ENCODE data around the gene RNF215. TPM values are rescaled to one million over a fixed set of nuclear protein-coding genes. Genes with fewer than 3 reads are reported as not detected.
A peak's percentile ranks its signal among the peaks of the same experiment; 100 is the strongest.

RNF215 gene
- total RNA-seq = 39.2 to 41.9 TPM (median 39.4 TPM) in 3 replicates

GRCh38 chr22:30386960-30387827, at the start of gene RNF215:
Gene RNF215, minus strand, starts transcription at chr22:30387411. Its CDS starts 98 bp downstream, at chr22:30387313.
- Mint-ChIP-seq H3K36me3 (no peaks in the 10 kb centered on the region), H3K27ac (peak within 1 kb of the TSS; percentile 81), H3K4me1 (peaks cover 9% of the 10 kb centered on the region), H3K4me3 (peak within 1 kb of the TSS; percentile 77), H3K27me3 (ENCODE audit: low read depth) (no peaks in the 10 kb centered on the region), H3K9me3 (peaks cover 5% of the 10 kb centered on the region)
- TF ChIP-seq CTCF (IDR thresholded peaks at IDR 0.05; ENCODE audit: unreplicated experiment) = peak; percentile 93
- DNase-seq (ENCODE audit: low spot score in 2 of 2, unreplicated experiment in 2 of 2) = peak; percentile 84 to 91

- no peak overlapping the region for H3K27ac Mint-ChIP-seq
Observed at GRCh38 chr22:30436196-30436595, 49.0 kb upstream of the RNF215 start.

GRCh38 chr22:30435674-30436126, 48.5 kb upstream of the RNF215 start:
- no peaks in the 10 kb centered on the region for H3K9me3 Mint-ChIP-seq
- no peak for TF ChIP-seq CTCF (IDR thresholded peaks at IDR 0.05; ENCODE audit: unreplicated experiment)
- no peaks in the 10 kb centered on the region for H3K4me1 Mint-ChIP-seq
- no peak overlapping the region for H3K4me3 Mint-ChIP-seq
- no peaks in the 10 kb centered on the region for H3K36me3 Mint-ChIP-seq
- H3K27me3 Mint-ChIP-seq (ENCODE audit: low read depth) = no peaks in the 10 kb centered on the region
- H3K27ac Mint-ChIP-seq = no peak overlapping the region
- DNase-seq (ENCODE audit: low spot score in 2 of 2, unreplicated experiment in 2 of 2) = no peak

More at GRCh38 chr22:30436196-30436595, 49.0 kb upstream of the RNF215 start:
- Mint-ChIP-seq H3K4me3 (no peak overlapping the region), H3K9me3 (no peaks in the 10 kb centered on the region), H3K36me3 (no peaks in the 10 kb centered on the region), H3K27me3 (ENCODE audit: low read depth) (peaks cover 4% of the 10 kb centered on the region), H3K4me1 (no peaks in the 10 kb centered on the region)
- TF ChIP-seq CTCF (IDR thresholded peaks at IDR 0.05; ENCODE audit: unreplicated experiment) = no peak
- no peak for DNase-seq (ENCODE audit: low spot score in 2 of 2, unreplicated experiment in 2 of 2)

- H3K4me1 Mint-ChIP-seq = no peaks in the 10 kb centered on the region
- H3K36me3 Mint-ChIP-seq = no peaks in the 10 kb centered on the region
- H3K9me3 Mint-ChIP-seq = no peaks in the 10 kb centered on the region
- DNase-seq (ENCODE audit: low spot score in 2 of 2, unreplicated experiment in 2 of 2) = no peak
- no peaks in the 10 kb centered on the region for H3K27me3 Mint-ChIP-seq (ENCODE audit: low read depth)
- H3K4me3 Mint-ChIP-seq = no peak overlapping the region
- TF ChIP-seq CTCF (IDR thresholded peaks at IDR 0.05; ENCODE audit: unreplicated experiment) = no peak
- H3K27ac Mint-ChIP-seq = no peak overlapping the region
Observed at GRCh38 chr22:30434843-30435242, 47.6 kb upstream of the RNF215 start.

- no peak for TF ChIP-seq CTCF (IDR thresholded peaks at IDR 0.05; ENCODE audit: unreplicated experiment)
- no peaks in the 10 kb centered on the region for H3K36me3 Mint-ChIP-seq
- H3K27ac Mint-ChIP-seq = no peak overlapping the region
- H3K4me1 Mint-ChIP-seq = no peaks in the 10 kb centered on the region
- DNase-seq (ENCODE audit: low spot score in 2 of 2, unreplicated experiment in 2 of 2) = no peak
- H3K4me3 Mint-ChIP-seq = no peak overlapping the region
- no peaks in the 10 kb centered on the region for H3K9me3 Mint-ChIP-seq
- no peaks in the 10 kb centered on the region for H3K27me3 Mint-ChIP-seq (ENCODE audit: low read depth)
Observed at GRCh38 chr22:30433773-30434172, 46.6 kb upstream of the RNF215 start.

All from mesothelial cell of epicardium (in vitro differentiated cells).